ENCODE results near the gene AFMID. TPM values are rescaled to one million over a fixed set of nuclear protein-coding genes. Genes with fewer than 3 reads are reported as not detected.

AFMID gene
- total and polyA plus RNA-seq, 2 of the 13 experiments (the other 11 are each of a cell fraction or from before 2014, with no cell fraction given): 249 to 270 TPM

- TF ChIP-seq ETS1 (CRISPR knock-in tag; IDR thresholded peaks at IDR 0.05): 0 out of 2 replicates have a peak, but pooled peaks have one; percentile 9
- TF ChIP-seq ZNF772 (CRISPR knock-in tag; IDR thresholded peaks at IDR 0.05): peak; percentile 93
Observed at GRCh38 chr17:78186692-78187595, at the start of gene AFMID, which contains the start of gene TK1 (continued).

- intact Hi-C loops (cut with micrococcal nuclease; ENCODE audit: unreplicated experiment) (no loop called here), in situ Hi-C loops (cut with HindIII; ENCODE audit: extremely low pct_ligation_motif_present, low pct_unique_long_range_greater_than_20kb) (no loop called here)
- 20% methylated on average over 18 of the region's 26 CpGs for whole genome bisulfite sequencing (ENCODE audit: low lambda C conversion rate)
- Histone ChIP-seq H2AFZ (ENCODE audit: low read length) (no peak overlapping the region), H3K9me3 (ENCODE audit: low read length) (no peaks in the 10 kb centered on the region), H3K27ac (ENCODE audit: extremely low read length, insufficient read depth, low read length) (no peak overlapping the region), H3K79me2 (ENCODE audit: insufficient read depth, low read length) (no peaks in the 10 kb centered on the region), H3K4me3 (replicated peaks in 1 of 3; ENCODE audit: insufficient read depth in 1 of 3, low read depth in 2 of 3, low read length in 3 of 3) (peak overlapping the region in 1 of 3 experiments; percentile 59; a peak in 2 of 6 replicates), H3K9ac (ENCODE audit: insufficient read depth, low read depth, low read length) (peak overlapping the region; percentile 41), H3K36me3 (replicated peaks in 1 of 2; ENCODE audit: control insufficient read depth in 1 of 2, insufficient read depth in 2 of 2, low read length in 2 of 2) (no peaks in the 10 kb centered on the region), H3K27me3 (ENCODE audit: control insufficient read depth in 1 of 2, insufficient read depth in 2 of 2, low read length in 2 of 2) (peaks cover 5 to 14% of the 10 kb centered on the region in 2 experiments; a peak in 4 of 5 replicates), H3K4me2 (ENCODE audit: low read depth, low read length) (peak overlapping the region; percentile 77), H4K20me1 (ENCODE audit: insufficient read depth, low read length) (no peaks in the 10 kb centered on the region), H3K4me1 (ENCODE audit: insufficient read depth, low read length) (peaks cover 97% of the 10 kb centered on the region)
- ChIA-PET POLR2A (interaction anchor here (5.0 kb wide), 1 partner anchor 9 kb away, joined by 57 read pairs; the partner anchor contains the start of gene TMC6), CTCF (ENCODE audit: low intra/inter-chr PET ratio, low total read pairs) (interaction anchor here (0.8 to 1.5 kb wide), 3 partner anchors 20 to 25 kb away, joined by 3 to 6 read pairs (median 4); no protein-coding TSS in a partner anchor)
- BruUV-seq (replicated peaks): no TSS peak
- FAIRE-seq: no peak
- ATAC-seq: peak; percentile 7
- no peak for DNase-seq (ENCODE audit: low spot score)
- TF ChIP-seq GTF3A (CRISPR knock-in tag; conservative IDR thresholded peaks at IDR 0.05) (no peak; the same call in 1 of the 2 replicates), ZNF780A (CRISPR knock-in tag; IDR thresholded peaks at IDR 0.05) (0 out of 2 replicates have a peak, but pooled peaks have one; percentile 77), ZBTB38 (CRISPR knock-in tag; IDR thresholded peaks at IDR 0.05) (peak; percentile 69; the same call in 1 of the 2 replicates), PHF21A (CRISPR knock-in tag; IDR thresholded peaks at IDR 0.05) (peak; percentile 21; the same call in 1 of the 2 replicates), ZNF12 (CRISPR knock-in tag; IDR thresholded peaks at IDR 0.05) (no peak), BRCA1 (CRISPR knock-in tag; IDR thresholded peaks at IDR 0.05) (no peak), ZMYM3 (CRISPR knock-in tag; IDR thresholded peaks at IDR 0.05) (peak; percentile 29; the same call in 1 of the 2 replicates), ZSCAN31 (CRISPR knock-in tag; IDR thresholded peaks at IDR 0.05; ENCODE audit: low read depth) (0 out of 2 replicates have a peak, but pooled peaks have one; percentile 44), ZBTB4 (CRISPR knock-in tag; IDR thresholded peaks at IDR 0.05; ENCODE audit: borderline replicate concordance) (no peak), GFI1 (CRISPR knock-in tag; IDR thresholded peaks at IDR 0.05; ENCODE audit: borderline replicate concordance) (no peak), ZNF704 (CRISPR knock-in tag; IDR thresholded peaks at IDR 0.05; ENCODE audit: borderline replicate concordance) (no peak), ZNF510 (CRISPR knock-in tag; IDR thresholded peaks at IDR 0.05; ENCODE audit: low read depth) (no peak)
Observed at GRCh38 chr17:78137392-78138203, 49.6 kb upstream of the AFMID start.

All from HepG2 (cell line).